GM23338 (cell line): ENCODE data around the gene RTN4RL1.

Experiments
- CREB1 ChIP-seq: fragments of 250-450 bp; sonication (Bioruptor Pico); IDR thresholded peaks from 2 replicates; pipeline ENCODE4 v1.5.0; 2020; ENCODE audit warnings: low read depth, mild to moderate bottlenecking, moderate library complexity
- EZH2 ChIP-seq: fragments of 200-600 bp; sonication (generic); IDR thresholded peaks from one replicate; pipeline ENCODE4 v1.8.0; 2017; ENCODE audit warnings: antibody characterized with exemption, mild to moderate bottlenecking, low read depth; ENCODE audit not compliant: unreplicated experiment
- EZH2phosphoT487 ChIP-seq: fragments of 200-600 bp; sonication (generic); IDR thresholded peaks from one replicate; pipeline ENCODE4 v1.8.1; 2018; ENCODE audit warnings: antibody characterized with exemption; ENCODE audit not compliant: unreplicated experiment
- JUNB ChIP-seq: IDR thresholded peaks from one replicate; pipeline ENCODE4 v1.6.1; 2016; ENCODE audit warnings: antibody characterized with exemption; ENCODE audit not compliant: unreplicated experiment
- NANOG ChIP-seq: IDR thresholded peaks from 2 replicates; pipeline ENCODE4 v1.6.1; 2016; ENCODE audit warnings: antibody characterized with exemption, borderline replicate concordance
- POLR2AphosphoS5 ChIP-seq: IDR thresholded peaks from 2 replicates; pipeline ENCODE4 v1.6.1; 2016; ENCODE audit warnings: antibody characterized with exemption, low read depth
- STAT1 ChIP-seq: IDR thresholded peaks from one replicate; pipeline ENCODE4 v1.6.1; 2016; ENCODE audit warnings: antibody characterized with exemption; ENCODE audit not compliant: unreplicated experiment
- ZNF114 ChIP-seq: fragments of 250-450 bp; sonication (Bioruptor Pico); IDR thresholded peaks from 2 replicates; pipeline ENCODE4 v1.5.0; 2020; ENCODE audit warnings: mild to moderate bottlenecking, moderate library complexity
- ZNF331 ChIP-seq: fragments of 250-450 bp; sonication (Bioruptor Pico); IDR thresholded peaks from 2 replicates; pipeline ENCODE4 v1.5.0; 2020; ENCODE audit warnings: low read depth, mild to moderate bottlenecking, moderate library complexity
- TF ChIP-seq, protein P1 (sequence below), 2 experiments: fragments of 200-600 bp in 1 of 2; sonication (generic) in 1 of 2; conservative IDR thresholded peaks; 2 replicates each; pipeline versions ENCODE4 v1.5.1 to v1.6.1; 2016 to 2017; ENCODE audit warnings: antibody characterized with exemption in 2 of 2, low read depth in 2 of 2, mild to moderate bottlenecking in 2 of 2, moderate library complexity in 1 of 2
- TF ChIP-seq, protein P2 (sequence below): IDR thresholded peaks from one replicate; pipeline ENCODE4 v1.6.1; 2018; ENCODE audit warnings: antibody characterized with exemption; ENCODE audit not compliant: unreplicated experiment

DNA sequence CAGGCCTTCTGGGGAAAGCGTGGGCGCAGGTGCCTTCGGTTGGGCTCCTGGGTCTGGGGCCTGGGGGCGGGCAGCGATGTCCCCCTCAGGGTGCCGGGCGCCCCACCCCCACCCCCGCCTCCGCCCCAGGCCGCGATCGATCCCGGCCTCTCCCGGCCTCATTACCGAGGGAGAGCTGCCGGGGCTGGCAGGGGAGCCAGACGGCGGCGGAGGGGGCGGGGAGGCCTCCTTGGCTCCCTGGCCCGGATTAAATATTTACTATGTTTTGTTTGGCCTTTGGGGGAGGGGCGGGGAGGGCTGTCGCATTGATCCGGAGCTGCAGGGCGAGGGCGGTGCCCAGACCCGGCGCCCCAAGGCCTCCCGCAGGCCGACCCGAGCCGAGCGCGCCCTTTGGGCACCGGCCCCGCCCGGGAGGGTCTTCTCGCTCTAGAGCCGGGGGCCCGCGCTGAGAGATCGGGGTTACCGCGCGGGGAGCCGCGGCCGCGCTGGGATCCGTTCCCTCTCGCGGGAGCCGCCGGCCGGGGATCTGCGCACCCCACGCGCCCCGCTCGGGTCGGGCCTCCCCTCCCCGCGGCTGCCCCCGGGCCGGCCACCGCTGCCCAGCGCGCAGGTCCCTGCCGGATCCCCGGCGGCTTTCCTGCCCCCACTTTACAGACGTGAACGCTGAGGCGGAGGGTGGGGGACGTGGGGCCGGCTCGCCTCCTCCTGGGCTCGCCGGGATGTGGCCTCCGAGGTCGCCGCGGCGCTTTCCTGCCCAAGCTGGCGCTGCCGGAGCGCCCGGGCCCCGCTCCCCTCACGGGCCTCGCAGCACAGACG, 27.0 kb downstream of the RTN4RL1 start:
- TF ChIP-seq, protein P1, sequence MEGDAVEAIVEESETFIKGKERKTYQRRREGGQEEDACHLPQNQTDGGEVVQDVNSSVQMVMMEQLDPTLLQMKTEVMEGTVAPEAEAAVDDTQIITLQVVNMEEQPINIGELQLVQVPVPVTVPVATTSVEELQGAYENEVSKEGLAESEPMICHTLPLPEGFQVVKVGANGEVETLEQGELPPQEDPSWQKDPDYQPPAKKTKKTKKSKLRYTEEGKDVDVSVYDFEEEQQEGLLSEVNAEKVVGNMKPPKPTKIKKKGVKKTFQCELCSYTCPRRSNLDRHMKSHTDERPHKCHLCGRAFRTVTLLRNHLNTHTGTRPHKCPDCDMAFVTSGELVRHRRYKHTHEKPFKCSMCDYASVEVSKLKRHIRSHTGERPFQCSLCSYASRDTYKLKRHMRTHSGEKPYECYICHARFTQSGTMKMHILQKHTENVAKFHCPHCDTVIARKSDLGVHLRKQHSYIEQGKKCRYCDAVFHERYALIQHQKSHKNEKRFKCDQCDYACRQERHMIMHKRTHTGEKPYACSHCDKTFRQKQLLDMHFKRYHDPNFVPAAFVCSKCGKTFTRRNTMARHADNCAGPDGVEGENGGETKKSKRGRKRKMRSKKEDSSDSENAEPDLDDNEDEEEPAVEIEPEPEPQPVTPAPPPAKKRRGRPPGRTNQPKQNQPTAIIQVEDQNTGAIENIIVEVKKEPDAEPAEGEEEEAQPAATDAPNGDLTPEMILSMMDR (conservative IDR thresholded peaks at IDR 0.05; ENCODE audit: low read depth in 2 of 2), result no peak
- TF ChIP-seq EZH2phosphoT487 (no peak), JUNB (no peak), POLR2AphosphoS5 (no peak), CREB1 (CRISPR knock-in tag) (no peak), EZH2 (peak; percentile 45), STAT1 (no peak), NANOG (no peak), ZNF114 (CRISPR knock-in tag) (no peak), ZNF331 (no peak)
- TF ChIP-seq, protein P2, sequence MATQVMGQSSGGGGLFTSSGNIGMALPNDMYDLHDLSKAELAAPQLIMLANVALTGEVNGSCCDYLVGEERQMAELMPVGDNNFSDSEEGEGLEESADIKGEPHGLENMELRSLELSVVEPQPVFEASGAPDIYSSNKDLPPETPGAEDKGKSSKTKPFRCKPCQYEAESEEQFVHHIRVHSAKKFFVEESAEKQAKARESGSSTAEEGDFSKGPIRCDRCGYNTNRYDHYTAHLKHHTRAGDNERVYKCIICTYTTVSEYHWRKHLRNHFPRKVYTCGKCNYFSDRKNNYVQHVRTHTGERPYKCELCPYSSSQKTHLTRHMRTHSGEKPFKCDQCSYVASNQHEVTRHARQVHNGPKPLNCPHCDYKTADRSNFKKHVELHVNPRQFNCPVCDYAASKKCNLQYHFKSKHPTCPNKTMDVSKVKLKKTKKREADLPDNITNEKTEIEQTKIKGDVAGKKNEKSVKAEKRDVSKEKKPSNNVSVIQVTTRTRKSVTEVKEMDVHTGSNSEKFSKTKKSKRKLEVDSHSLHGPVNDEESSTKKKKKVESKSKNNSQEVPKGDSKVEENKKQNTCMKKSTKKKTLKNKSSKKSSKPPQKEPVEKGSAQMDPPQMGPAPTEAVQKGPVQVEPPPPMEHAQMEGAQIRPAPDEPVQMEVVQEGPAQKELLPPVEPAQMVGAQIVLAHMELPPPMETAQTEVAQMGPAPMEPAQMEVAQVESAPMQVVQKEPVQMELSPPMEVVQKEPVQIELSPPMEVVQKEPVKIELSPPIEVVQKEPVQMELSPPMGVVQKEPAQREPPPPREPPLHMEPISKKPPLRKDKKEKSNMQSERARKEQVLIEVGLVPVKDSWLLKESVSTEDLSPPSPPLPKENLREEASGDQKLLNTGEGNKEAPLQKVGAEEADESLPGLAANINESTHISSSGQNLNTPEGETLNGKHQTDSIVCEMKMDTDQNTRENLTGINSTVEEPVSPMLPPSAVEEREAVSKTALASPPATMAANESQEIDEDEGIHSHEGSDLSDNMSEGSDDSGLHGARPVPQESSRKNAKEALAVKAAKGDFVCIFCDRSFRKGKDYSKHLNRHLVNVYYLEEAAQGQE, result no peak
